Measurements from ENCODE around the gene HNRNPA3.
"Not testable (repeated sequence)": the region's sequence is repeated elsewhere in the genome, so short reads cannot be mapped to it uniquely, and the experiment has no call there.

Gene HNRNPA3

DNA sequence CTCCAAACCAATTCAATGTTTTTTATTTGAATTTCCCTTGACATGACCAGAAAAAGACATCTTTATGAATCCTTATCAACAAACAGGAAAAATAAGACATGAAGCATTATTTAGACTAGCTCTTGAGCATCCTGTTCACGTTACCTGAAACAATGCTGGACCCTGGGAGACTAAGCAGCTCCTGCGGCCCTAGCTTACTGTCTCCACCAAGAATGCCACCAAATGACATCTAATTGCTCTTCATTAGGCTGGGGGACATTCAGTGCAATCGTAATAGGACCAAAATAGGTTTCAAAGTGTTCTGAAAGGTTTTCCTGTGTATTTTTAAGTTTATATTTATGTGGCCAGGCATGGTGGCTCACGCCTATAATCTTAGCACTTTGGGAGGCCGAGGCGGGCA is 26.5 kb downstream of the HNRNPA3 start:
- Mint-ChIP-seq H3K27ac (peak overlapping the region; percentile 75), H3K4me1 (ENCODE audit: low read depth) (peaks cover 80% of the 10 kb centered on the region), H3K27me3 (no peaks in the 10 kb centered on the region), H3K4me3 (no peak overlapping the region), H3K9me3 (ENCODE audit: low read depth) (no peaks in the 10 kb centered on the region), H3K36me3 (peaks cover 13% of the 10 kb centered on the region)

DNA sequence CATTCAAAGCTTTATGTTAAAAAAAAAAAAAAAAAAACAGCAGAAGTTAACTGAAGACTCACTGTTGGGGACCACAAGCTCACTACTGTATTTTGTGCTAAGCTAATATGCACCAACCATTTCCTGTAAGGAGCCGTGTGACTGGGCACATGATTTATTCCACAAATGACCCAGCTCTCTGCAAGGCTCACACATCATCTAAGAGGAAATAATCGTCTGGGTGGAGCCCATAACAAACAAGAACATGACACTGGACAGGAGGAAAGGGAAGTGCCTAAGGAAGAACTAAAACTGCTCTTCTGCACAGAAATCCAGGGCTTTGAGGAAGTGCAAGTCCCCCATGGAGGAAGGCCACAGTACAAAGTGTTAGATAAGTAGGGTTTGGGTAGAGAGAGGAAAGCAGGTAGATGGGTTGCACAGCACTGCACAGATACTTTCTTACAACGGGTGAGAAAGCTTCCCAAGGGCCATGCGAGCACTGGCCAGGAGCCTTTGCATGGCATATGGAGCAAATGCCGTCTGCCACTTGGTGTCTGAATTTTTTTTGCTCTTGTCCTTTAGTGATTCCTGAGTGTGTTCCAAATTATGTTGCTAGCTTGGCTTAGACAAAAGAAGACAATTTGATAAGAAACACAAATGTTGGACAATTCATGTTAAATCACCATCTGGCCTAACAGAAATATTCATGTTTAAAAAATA is 27.5 kb downstream of the HNRNPA3 start:
- H3K9me3 Mint-ChIP-seq (ENCODE audit: low read depth) = no peaks in the 10 kb centered on the region
- no peaks in the 10 kb centered on the region for H3K27me3 Mint-ChIP-seq
- H3K36me3 Mint-ChIP-seq = peaks cover 10% of the 10 kb centered on the region
- H3K4me1 Mint-ChIP-seq (ENCODE audit: low read depth) = peaks cover 83% of the 10 kb centered on the region
- H3K4me3 Mint-ChIP-seq = peak overlapping the region; percentile 66
- peak overlapping the region; percentile 82 for H3K27ac Mint-ChIP-seq

DNA sequence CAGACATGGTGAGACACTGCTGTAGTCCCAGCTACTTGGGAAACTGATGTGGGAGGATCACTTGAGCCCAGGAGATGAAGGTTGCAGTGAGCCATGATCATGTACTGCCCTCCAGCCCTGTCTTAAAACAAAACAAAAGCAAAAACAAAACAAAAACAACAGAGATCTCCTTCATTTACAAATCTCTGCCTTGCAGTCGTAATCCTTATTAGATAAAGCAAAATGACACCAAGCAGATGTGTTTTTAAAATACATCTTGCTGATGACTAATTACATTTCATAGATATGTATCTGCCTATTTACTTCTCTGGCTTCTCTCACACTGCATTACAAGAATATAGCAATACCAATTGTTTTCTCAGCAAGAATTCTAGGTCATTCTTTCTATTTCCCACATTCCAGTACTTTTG is 29.1 kb downstream of the HNRNPA3 start:
- no peaks in the 10 kb centered on the region for H3K27me3 Mint-ChIP-seq
- H3K4me1 Mint-ChIP-seq (ENCODE audit: low read depth) = peaks cover 85% of the 10 kb centered on the region
- peak overlapping the region; percentile 82 for H3K27ac Mint-ChIP-seq
- H3K4me3 Mint-ChIP-seq = peak overlapping the region; percentile 48
- H3K36me3 Mint-ChIP-seq = peaks cover 10% of the 10 kb centered on the region
- no peaks in the 10 kb centered on the region for H3K9me3 Mint-ChIP-seq (ENCODE audit: low read depth)

DNA sequence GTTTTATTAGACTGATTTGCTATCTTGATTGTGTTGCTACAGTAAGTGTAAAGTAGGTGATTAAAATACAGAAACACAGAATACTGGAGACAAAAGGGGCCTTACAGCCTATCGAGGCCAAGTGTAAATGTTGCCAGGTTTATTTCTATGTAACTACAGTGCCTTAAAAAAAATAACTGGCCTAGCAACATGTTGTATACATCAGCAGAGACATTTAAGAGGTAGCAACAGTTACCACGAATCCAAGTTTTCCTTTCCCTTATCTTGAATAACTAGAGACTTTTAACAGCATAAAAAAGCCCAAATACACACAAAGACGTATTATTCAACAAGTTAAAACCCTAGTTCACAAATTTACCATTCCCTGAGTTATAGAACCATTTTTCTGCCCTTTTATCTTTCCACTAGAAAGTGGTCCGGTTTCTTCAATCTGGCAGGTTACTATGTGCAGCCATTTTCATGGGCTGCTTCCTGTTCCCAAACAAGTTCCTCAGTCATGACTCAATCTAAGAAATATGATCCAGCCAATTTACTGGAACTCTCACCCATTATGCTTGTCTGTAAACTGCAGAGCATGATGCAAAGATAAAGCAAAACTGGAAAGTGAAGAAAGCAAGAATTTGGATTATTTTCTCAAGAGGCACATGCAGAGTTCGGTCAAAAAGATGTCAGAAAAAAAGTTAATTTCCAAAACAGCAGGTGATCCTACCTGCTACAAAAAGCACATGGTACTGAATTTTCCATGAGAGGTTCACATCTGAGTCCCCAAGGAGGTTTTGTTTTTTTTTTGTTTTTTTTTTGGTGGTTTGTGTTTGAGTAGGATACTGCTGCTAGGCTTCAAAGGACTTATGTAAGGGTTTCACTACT is 29.8 kb downstream of the HNRNPA3 start:
- H3K4me1 Mint-ChIP-seq (ENCODE audit: low read depth) = peaks cover 89% of the 10 kb centered on the region
- H3K4me3 Mint-ChIP-seq = peak overlapping the region; percentile 48
- no peaks in the 10 kb centered on the region for H3K9me3 Mint-ChIP-seq (ENCODE audit: low read depth)
- H3K27me3 Mint-ChIP-seq = no peaks in the 10 kb centered on the region
- peaks cover 10% of the 10 kb centered on the region for H3K36me3 Mint-ChIP-seq
- peak overlapping the region; percentile 82 for H3K27ac Mint-ChIP-seq

DNA sequence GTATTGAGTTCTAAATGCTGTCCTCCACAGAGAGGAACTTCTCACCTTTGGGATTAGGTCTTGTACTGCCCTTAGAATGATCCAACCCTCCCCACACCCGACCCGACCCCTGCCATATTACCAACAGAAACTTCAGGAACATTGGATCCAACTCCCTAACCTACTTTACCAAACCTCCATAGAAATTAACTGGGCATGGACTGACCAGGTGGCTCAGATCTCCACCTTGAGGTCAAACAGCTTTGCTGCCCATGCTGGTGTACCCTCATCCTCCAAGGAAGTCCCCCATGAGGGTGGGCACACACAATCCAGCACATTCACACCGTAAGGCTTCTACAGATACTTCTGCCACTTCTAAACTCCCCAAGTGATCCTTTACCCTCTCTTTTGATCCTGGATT is 30.5 kb downstream of the HNRNPA3 start:
- peaks cover 90% of the 10 kb centered on the region for H3K4me1 Mint-ChIP-seq (ENCODE audit: low read depth)
- peak overlapping the region; percentile 82 for H3K27ac Mint-ChIP-seq
- H3K4me3 Mint-ChIP-seq = peak overlapping the region; percentile 48
- H3K36me3 Mint-ChIP-seq = peaks cover 8% of the 10 kb centered on the region
- H3K9me3 Mint-ChIP-seq (ENCODE audit: low read depth) = no peaks in the 10 kb centered on the region
- no peaks in the 10 kb centered on the region for H3K27me3 Mint-ChIP-seq

DNA sequence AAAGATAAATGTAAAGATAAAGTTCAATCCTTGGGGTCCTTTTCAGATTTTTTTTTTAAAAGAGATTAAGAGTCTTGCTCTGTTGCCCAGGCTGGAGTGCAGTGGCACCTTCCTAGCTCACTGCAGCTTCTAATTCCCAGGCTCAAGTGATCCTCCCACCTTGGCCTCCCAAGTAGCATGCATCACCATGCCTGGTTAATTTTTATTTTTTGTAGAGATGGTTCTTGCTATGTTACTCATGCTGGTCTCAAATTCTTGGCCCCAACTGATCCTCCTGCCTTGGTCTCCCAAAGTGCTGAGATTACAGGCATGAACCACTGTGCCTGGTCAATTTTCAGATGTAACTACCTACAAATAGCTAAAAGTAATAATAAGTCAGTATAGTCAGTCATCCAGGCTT is 30.9 kb downstream of the HNRNPA3 start:
- H3K36me3 Mint-ChIP-seq = peaks cover 8% of the 10 kb centered on the region
- H3K9me3 Mint-ChIP-seq (ENCODE audit: low read depth) = no peaks in the 10 kb centered on the region
- no peaks in the 10 kb centered on the region for H3K27me3 Mint-ChIP-seq
- peak overlapping the region; percentile 82 for H3K27ac Mint-ChIP-seq
- H3K4me3 Mint-ChIP-seq = peak overlapping the region; percentile 48
- peaks cover 88% of the 10 kb centered on the region for H3K4me1 Mint-ChIP-seq (ENCODE audit: low read depth)

DNA sequence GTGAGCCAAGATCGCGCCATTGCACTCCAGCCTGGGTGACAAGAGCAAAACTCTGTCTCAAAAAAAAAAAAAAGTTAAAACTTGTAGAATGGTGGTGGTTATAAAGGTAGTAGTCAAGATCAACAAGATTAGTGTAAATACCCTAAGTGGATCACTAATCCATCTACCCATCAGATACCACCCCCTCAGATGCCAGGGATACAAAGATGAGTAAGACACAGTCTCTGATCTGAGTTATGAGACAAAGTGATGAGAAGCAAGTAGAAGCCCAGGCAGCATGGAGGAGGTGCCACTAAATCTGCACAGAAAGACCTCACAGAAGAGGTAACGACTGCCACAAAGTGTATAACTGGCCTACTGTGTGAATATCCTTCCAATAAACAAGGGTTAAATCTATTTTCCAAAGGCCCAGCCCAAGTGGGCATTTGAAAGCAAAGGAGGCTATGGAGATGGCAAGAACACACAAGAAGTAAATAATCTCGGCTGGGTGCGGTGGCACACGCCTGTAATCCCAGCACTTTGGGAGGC is 31.7 kb downstream of the HNRNPA3 start:
- H3K4me3 Mint-ChIP-seq = peak overlapping the region; percentile 25
- H3K4me1 Mint-ChIP-seq (ENCODE audit: low read depth) = peaks cover 86% of the 10 kb centered on the region
- H3K36me3 Mint-ChIP-seq = peaks cover 8% of the 10 kb centered on the region
- no peaks in the 10 kb centered on the region for H3K27me3 Mint-ChIP-seq
- H3K27ac Mint-ChIP-seq = peak overlapping the region; percentile 83
- no peaks in the 10 kb centered on the region for H3K9me3 Mint-ChIP-seq (ENCODE audit: low read depth)

DNA sequence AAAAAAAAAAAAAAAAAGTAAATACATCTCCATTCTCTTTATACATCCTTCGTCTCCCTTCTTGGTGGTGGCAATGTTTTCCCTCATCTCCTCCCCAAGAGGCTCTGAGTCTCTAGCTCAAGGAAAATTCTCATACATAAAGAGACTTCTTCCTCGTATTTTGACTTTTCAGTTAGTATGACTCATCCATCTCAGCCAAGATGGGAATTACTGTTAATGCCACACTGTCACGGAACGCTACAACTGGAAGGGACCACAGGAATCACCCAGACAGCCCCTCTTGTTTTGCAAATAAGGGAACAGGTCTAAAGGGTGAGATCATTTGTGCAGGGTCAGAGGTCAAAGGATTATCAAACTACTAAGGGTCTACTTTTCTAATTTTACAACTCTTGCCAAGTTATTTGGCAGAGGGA is 32.4 kb downstream of the HNRNPA3 start:
- Mint-ChIP-seq H3K4me3 (peak overlapping the region; percentile 31), H3K36me3 (peaks cover 7% of the 10 kb centered on the region), H3K27ac (peak overlapping the region; percentile 71), H3K4me1 (ENCODE audit: low read depth) (peaks cover 83% of the 10 kb centered on the region), H3K27me3 (no peaks in the 10 kb centered on the region), H3K9me3 (ENCODE audit: low read depth) (no peaks in the 10 kb centered on the region)

DNA sequence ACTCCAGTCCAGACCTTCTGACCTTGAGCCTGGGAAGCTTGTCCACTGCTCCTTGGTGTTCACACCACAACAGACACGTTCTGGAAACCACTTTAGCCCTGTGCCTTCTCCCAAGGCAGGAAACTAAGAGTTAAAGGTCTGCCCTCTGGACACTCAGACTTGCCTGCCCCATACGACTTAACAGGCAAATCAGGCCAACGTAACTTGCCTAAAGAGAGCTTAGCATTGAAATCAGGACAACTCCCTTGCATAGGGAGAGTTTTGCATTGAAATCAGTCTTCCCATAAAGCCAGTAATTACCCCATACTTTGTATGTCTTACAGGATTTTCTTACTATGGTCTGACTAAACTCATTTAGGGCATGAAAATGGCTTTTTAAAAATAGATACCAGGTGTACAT is 33.4 kb downstream of the HNRNPA3 start:
- Mint-ChIP-seq H3K27ac (peak overlapping the region; percentile 58), H3K36me3 (peaks cover 7% of the 10 kb centered on the region), H3K4me3 (no peak overlapping the region), H3K4me1 (ENCODE audit: low read depth) (peaks cover 83% of the 10 kb centered on the region), H3K9me3 (ENCODE audit: low read depth) (no peaks in the 10 kb centered on the region), H3K27me3 (no peaks in the 10 kb centered on the region)

DNA sequence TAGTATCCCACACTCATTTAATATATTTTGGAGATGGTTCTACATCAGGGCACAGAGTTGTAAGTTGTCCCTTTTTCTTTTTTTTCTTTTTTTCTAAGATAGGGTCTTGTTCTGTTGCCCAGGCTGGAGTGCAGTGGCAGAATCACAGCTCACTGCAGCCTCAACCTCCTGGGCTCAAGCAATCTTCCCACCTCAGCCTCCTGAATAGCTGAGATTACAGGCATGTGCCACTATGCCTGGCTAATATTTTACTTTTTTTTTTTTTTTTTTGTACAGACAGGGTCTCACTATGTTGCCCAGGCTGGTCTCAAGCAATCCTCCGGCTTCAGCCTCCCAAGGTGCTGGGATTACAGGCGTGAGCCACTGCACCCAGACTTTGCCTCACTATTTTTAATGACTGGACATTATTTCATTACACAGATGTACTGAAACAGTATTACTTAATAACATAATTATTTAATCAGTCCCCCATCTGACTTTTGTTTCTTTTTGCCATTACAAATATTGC is 34.0 kb downstream of the HNRNPA3 start:
- not testable (repeated sequence) for H3K36me3 Mint-ChIP-seq; H3K27me3 Mint-ChIP-seq; H3K9me3 Mint-ChIP-seq (ENCODE audit: low read depth); H3K4me3 Mint-ChIP-seq
- Mint-ChIP-seq H3K27ac (peak overlapping the region; percentile 61), H3K4me1 (ENCODE audit: low read depth) (peaks cover 83% of the 10 kb centered on the region)

DNA sequence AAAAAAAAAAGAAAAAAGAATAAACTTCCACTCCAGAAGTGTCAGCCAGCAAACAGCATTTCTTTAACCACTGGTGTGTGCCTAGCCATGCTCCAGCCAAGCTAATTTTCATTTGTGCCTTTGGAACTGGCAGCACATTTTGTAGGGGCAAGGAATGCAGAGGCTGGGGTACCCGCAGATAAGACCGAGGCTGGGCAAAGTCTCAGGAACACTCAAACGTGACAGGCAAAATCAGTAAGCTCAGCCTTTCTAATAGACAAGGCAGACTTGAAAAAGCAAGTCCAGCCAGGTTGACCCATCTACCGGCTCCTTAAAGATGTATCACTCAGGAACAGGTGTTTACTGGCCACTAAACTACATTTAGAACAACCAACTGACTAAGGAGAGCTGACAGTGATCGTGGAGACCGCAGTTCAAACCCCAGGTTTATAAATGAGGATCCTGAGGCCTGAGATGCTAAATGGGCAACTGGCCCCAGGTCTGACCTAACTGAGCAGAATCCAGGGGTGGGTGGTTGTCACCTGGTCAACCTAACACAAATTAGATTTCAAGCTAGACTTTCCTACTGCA is 35.2 kb downstream of the HNRNPA3 start:
- Mint-ChIP-seq H3K27me3 (no peaks in the 10 kb centered on the region), H3K36me3 (peaks cover 6% of the 10 kb centered on the region), H3K4me3 (no peak overlapping the region), H3K9me3 (ENCODE audit: low read depth) (no peaks in the 10 kb centered on the region), H3K27ac (peak overlapping the region; percentile 41), H3K4me1 (ENCODE audit: low read depth) (peaks cover 80% of the 10 kb centered on the region)

DNA sequence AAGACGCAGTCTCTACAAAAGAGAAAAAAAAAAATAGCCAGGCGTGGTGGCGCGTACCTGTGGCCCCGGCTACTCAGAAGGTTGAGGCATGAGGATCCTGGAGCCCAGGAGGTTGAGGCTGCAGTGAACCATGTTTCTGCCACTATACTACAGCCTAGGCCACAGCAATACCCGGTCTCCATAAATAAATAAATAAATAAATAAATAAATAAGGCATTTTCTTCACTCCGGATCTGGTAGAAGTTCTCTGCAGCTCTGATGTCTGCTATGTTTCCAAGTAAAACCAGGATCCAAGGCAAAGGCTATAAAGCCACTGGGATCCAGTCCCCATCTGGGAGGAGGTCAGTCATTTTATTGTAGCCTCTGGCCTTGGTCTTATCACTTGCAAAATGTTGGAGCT is 36.4 kb downstream of the HNRNPA3 start:
- Mint-ChIP-seq H3K27ac (peak overlapping the region; percentile 54), H3K4me1 (ENCODE audit: low read depth) (peaks cover 81% of the 10 kb centered on the region), H3K4me3 (no peak overlapping the region), H3K36me3 (peaks cover 11% of the 10 kb centered on the region), H3K9me3 (ENCODE audit: low read depth) (no peaks in the 10 kb centered on the region), H3K27me3 (no peaks in the 10 kb centered on the region)

DNA sequence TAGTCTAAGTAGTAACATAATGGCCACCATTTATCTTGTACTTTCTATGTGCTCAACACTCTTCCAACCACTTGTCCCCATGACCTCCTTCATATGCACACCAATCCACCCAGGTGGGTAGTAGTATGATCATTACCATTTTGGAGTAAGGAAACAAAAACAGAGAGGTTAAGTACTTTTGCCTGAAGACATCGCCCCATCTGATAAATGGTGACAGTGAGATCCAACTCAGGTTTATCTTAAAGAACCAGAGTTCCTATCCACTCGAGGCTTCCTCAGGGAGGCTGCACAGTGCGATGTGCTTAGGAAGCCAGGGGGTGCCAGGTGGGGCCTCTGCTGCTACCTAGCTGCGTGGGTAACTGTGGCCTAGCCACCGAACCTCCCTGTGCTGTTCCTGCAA is 37.9 kb downstream of the HNRNPA3 start:
- peaks cover 13% of the 10 kb centered on the region for H3K36me3 Mint-ChIP-seq
- no peaks in the 10 kb centered on the region for H3K27me3 Mint-ChIP-seq
- peak overlapping the region; percentile 64 for H3K27ac Mint-ChIP-seq
- H3K9me3 Mint-ChIP-seq (ENCODE audit: low read depth) = no peaks in the 10 kb centered on the region
- peaks cover 82% of the 10 kb centered on the region for H3K4me1 Mint-ChIP-seq (ENCODE audit: low read depth)
- H3K4me3 Mint-ChIP-seq = no peak overlapping the region

DNA sequence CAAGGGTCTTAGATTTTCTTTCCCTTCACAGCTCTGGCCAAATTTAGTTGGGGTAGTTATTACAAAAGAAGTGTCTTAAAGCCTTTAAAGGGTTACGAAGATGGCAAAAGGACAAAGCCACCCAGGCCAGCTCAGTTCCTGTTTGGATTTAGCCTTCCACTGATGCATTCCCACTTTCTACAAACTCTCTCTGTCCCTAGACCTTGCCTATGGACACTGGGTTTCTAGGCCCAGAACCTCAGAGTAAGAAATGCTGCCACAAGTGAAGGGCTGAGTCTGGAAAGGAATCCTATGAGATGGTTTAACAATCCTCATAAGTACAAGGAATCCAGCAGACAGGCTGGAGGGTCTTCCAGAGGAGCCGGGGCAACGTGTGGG is 38.6 kb downstream of the HNRNPA3 start:
- Mint-ChIP-seq H3K27me3 (no peaks in the 10 kb centered on the region), H3K4me3 (peak overlapping the region; percentile 42), H3K27ac (peak overlapping the region; percentile 89), H3K36me3 (peaks cover 13% of the 10 kb centered on the region), H3K4me1 (ENCODE audit: low read depth) (peaks cover 83% of the 10 kb centered on the region), H3K9me3 (ENCODE audit: low read depth) (no peaks in the 10 kb centered on the region)
